ACC112 (cell line): Measurements from ENCODE around the gene PLAAT3.
A peak's percentile ranks its signal among the peaks of the same experiment; 100 is the strongest.
"Not testable (repeated sequence)": the region's sequence is repeated elsewhere in the genome, so short reads cannot be mapped to it uniquely, and the experiment has no call there.

Experiments used
- H2AFZ ChIP-seq: fragments of 200-600 bp; sonication (generic); one replicate; pipeline ENCODE4 v1.6.0; 2017; ENCODE audit warnings: antibody characterized with exemption, low read length; ENCODE audit not compliant: unreplicated experiment
- H3K27ac ChIP-seq: fragments of 200-600 bp; sonication (generic); 2 replicates; pipeline ENCODE4 v1.5.1; 2014; ENCODE audit warnings: low read depth, mild to moderate bottlenecking, antibody characterized with exemption, low read length, moderate library complexity
- H3K27me3 ChIP-seq: fragments of 200-600 bp; sonication (generic); 2 replicates; pipeline ENCODE4 v1.6.1; 2014; ENCODE audit warnings: mild to moderate bottlenecking, antibody characterized with exemption, low read length, moderate library complexity, mixed read lengths; ENCODE audit not compliant: insufficient read depth
- H3K36me3 ChIP-seq: fragments of 200-600 bp; sonication (generic); 2 replicates; pipeline ENCODE4 v1.6.1; 2016; ENCODE audit warnings: mild to moderate bottlenecking, antibody characterized with exemption, low read length, moderate library complexity, mixed read lengths; ENCODE audit not compliant: insufficient read depth
- H3K4me1 ChIP-seq: fragments of 200-600 bp; sonication (generic); one replicate; pipeline ENCODE4 v1.6.1; 2016; ENCODE audit warnings: low read length, mixed read lengths; ENCODE audit not compliant: insufficient read depth, unreplicated experiment, control insufficient read depth
- H3K4me3 ChIP-seq: fragments of 200-600 bp; sonication (generic); 2 replicates; pipeline ENCODE4 v1.5.1; 2014; ENCODE audit warnings: mild to moderate bottlenecking, low read depth, low read length
- H3K79me2 ChIP-seq: fragments of 200-600 bp; sonication (generic); one replicate; pipeline ENCODE4 v1.6.0; 2016; ENCODE audit warnings: low read length; ENCODE audit not compliant: control insufficient read depth, unreplicated experiment, insufficient read depth

Gene PLAAT3

GRCh38 chr11:63623513-63624140 is 9.4 kb upstream of the PLAAT3 start:
- Histone ChIP-seq H3K36me3 (peaks cover 6% of the 10 kb centered on the region; the same call in 1 of the 2 replicates), H3K27me3 (no peaks in the 10 kb centered on the region), H3K4me1 (no peaks in the 10 kb centered on the region), H3K79me2 (no peaks in the 10 kb centered on the region), H3K4me3 (no peak overlapping the region), H2AFZ (no peak overlapping the region), H3K27ac (no peak overlapping the region)

GRCh38 chr11:63622323-63622722 is 8.1 kb upstream of the PLAAT3 start:
- Histone ChIP-seq H3K79me2 (no peaks in the 10 kb centered on the region), H3K27me3 (no peaks in the 10 kb centered on the region), H3K4me3 (no peak overlapping the region), H2AFZ (no peak overlapping the region), H3K4me1 (no peaks in the 10 kb centered on the region), H3K27ac (no peak overlapping the region), H3K36me3 (peaks cover 2% of the 10 kb centered on the region; the same call in 1 of the 2 replicates)

- no peaks in the 10 kb centered on the region for H3K79me2 ChIP-seq
- H3K27ac ChIP-seq = no peak overlapping the region
- no peaks in the 10 kb centered on the region for H3K4me1 ChIP-seq
- no peak overlapping the region for H2AFZ ChIP-seq
- H3K4me3 ChIP-seq = no peak overlapping the region
- no peaks in the 10 kb centered on the region for H3K27me3 ChIP-seq
- H3K36me3 ChIP-seq = no peaks in the 10 kb centered on the region
Observed at GRCh38 chr11:63621071-63621470, 6.8 kb upstream of the PLAAT3 start.

- H3K36me3 ChIP-seq = no peaks in the 10 kb centered on the region
- H2AFZ ChIP-seq = no peak overlapping the region
- no peak overlapping the region for H3K27ac ChIP-seq
- H3K4me3 ChIP-seq = no peak overlapping the region
- no peaks in the 10 kb centered on the region for H3K27me3 ChIP-seq
- no peaks in the 10 kb centered on the region for H3K4me1 ChIP-seq
- no peaks in the 10 kb centered on the region for H3K79me2 ChIP-seq
Observed at GRCh38 chr11:63619967-63620366, 5.7 kb upstream of the PLAAT3 start.

DNA sequence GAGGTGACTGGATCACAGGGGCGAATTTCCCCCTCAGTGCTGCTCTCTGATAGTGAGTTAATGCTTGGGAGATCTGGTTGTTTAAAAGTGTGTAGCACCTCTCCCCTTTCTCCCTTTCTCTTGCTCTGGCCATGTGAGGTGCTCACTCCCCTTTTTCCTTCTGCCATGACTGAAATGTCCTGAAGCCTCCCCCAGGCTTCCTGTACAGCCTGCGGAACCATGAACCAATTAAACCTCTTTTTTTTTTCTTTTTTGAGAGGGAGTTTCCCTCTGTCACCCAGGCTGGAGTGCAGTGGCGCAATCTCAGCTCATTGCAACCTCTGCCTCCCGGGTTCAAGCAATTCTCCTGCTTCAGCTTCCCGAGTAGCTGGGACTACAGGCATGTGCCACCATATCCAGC is 3.5 kb upstream of the PLAAT3 start:
- H3K36me3 ChIP-seq, H2AFZ ChIP-seq, H3K4me1 ChIP-seq, H3K27ac ChIP-seq, H3K4me3 ChIP-seq, H3K79me2 ChIP-seq, H3K27me3 ChIP-seq: not testable (repeated sequence)

- Histone ChIP-seq H3K4me3 (no peak overlapping the region), H3K36me3 (no peaks in the 10 kb centered on the region), H3K79me2 (peaks cover 5% of the 10 kb centered on the region), H3K27ac (no peak overlapping the region), H3K27me3 (no peaks in the 10 kb centered on the region), H2AFZ (no peak overlapping the region), H3K4me1 (peaks cover 8% of the 10 kb centered on the region)
Observed at GRCh38 chr11:63616953-63617352, 2.7 kb upstream of the PLAAT3 start.

GRCh38 chr11:63613517-63614135 is 607 bp downstream of the PLAAT3 start:
- Histone ChIP-seq H3K79me2 (peaks cover 20% of the 10 kb centered on the region), H2AFZ (peak overlapping the region; percentile 84), H3K4me1 (peaks cover 39% of the 10 kb centered on the region), H3K36me3 (no peaks in the 10 kb centered on the region), H3K4me3 (peak overlapping the region; percentile 87), H3K27ac (no peak overlapping the region), H3K27me3 (no peaks in the 10 kb centered on the region)

DNA sequence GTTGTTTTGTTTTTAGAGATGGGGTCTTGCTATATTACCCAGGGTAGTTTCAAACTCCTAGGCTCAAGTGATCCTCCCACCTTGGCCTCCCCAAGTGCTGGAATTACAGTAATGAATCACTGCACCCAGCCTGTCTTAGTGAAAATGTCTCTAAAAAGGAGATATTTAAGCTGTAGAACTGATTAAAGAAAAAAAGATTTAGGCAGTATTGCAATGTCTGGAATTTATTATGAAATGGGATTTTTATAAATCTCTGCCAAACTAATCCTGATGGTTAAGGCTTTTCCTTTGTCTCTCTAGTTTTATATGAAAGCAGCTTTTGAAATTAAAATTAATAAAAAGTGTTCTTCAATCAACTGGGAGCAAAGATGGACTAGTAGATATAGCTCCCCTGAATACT is 2.1 kb downstream of the PLAAT3 start:
- H3K79me2 ChIP-seq = peaks cover 24% of the 10 kb centered on the region
- peak overlapping the region; percentile 73 for H3K4me3 ChIP-seq

GRCh38 chr11:63611395-63611747 is 2.9 kb downstream of the PLAAT3 start:
- peaks cover 45% of the 10 kb centered on the region for H3K4me1 ChIP-seq
- H2AFZ ChIP-seq = no peak overlapping the region
- H3K79me2 ChIP-seq = peaks cover 30% of the 10 kb centered on the region
- peak overlapping the region; percentile 88 for H3K27ac ChIP-seq
- peak overlapping the region; percentile 20; the same call in 1 of the 2 replicates for H3K4me3 ChIP-seq
- no peaks in the 10 kb centered on the region for H3K36me3 ChIP-seq
- H3K27me3 ChIP-seq = no peaks in the 10 kb centered on the region

More for the DNA sequence above, 2.1 kb downstream of the PLAAT3 start:
- H3K27me3 ChIP-seq = no peaks in the 10 kb centered on the region
- 0 out of 2 replicates have a peak overlapping the region, but pooled peaks have one; percentile 14 for H3K27ac ChIP-seq
- no peak overlapping the region for H2AFZ ChIP-seq
- no peaks in the 10 kb centered on the region for H3K36me3 ChIP-seq
- H3K4me1 ChIP-seq = peaks cover 45% of the 10 kb centered on the region

- Histone ChIP-seq H3K4me3 (peak overlapping the region; percentile 23), H3K36me3 (no peaks in the 10 kb centered on the region), H3K27me3 (no peaks in the 10 kb centered on the region), H3K27ac (peak overlapping the region; percentile 88), H3K79me2 (peaks cover 30% of the 10 kb centered on the region), H2AFZ (no peak overlapping the region), H3K4me1 (peaks cover 45% of the 10 kb centered on the region)
Observed at GRCh38 chr11:63610604-63611394, 3.4 kb downstream of the PLAAT3 start.
